HT1080 (cell line): ENCODE data around the gene KLK3. TPM values are rescaled to one million over a fixed set of nuclear protein-coding genes. Genes with fewer than 3 reads are reported as not detected.
A peak's percentile ranks its signal among the peaks of the same experiment; 100 is the strongest.
"Not testable (repeated sequence)": the region's sequence is repeated elsewhere in the genome, so short reads cannot be mapped to it uniquely, and the experiment has no call there.

Source experiments
- DNase-seq: peaks from one replicate; pipeline ENCODE4 v3.0.0-alpha.2; 2015; ENCODE audit warnings: low read depth
- polyA plus RNA-seq, 2 experiments: library from polyadenylated mRNA; depleted of rRNA; stranded (reverse); fragments of >200 nt; gene quantifications; 2 replicates each; pipeline ENCODE4 v1.2.3, GENCODE V29; 2015
- total RNA-seq: library from RNA; depleted of rRNA; stranded (reverse); fragments of >200 nt; shearing (Covaris generic); gene quantifications from 2 replicates; pipeline ENCODE4 v1.2.3, GENCODE V29; 2014; rRNA removed

The KLK3 gene
- not detected in 2 replicates for total RNA-seq
- polyA plus RNA-seq (2015; cell fraction: cytosol; rRNA removed), result not detected in 2 replicates
- not detected in 2 replicates for polyA plus RNA-seq (2015; cell fraction: nucleus; rRNA removed)

- no peak for DNase-seq
Measured at GRCh38 chr19:50854636-50855410, at the start of gene KLK3. Gene KLK3 (plus strand): TSS chr19:50854915. CDS start chr19:50854956, 41 bp downstream.

GRCh38 chr19:50808856-50809255, 45.9 kb upstream of the KLK3 start:
- no peak for DNase-seq

- not testable (repeated sequence) for DNase-seq
Measured at GRCh38 chr19:50811622-50812238, 43.0 kb upstream of the KLK3 start.

- DNase-seq, result no peak
Measured at GRCh38 chr19:50812474-50812873, 42.2 kb upstream of the KLK3 start.

- no peak for DNase-seq
Measured at GRCh38 chr19:50814883-50815282, 39.8 kb upstream of the KLK3 start.

- no peak for DNase-seq
Measured at GRCh38 chr19:50815439-50815838, 39.3 kb upstream of the KLK3 start.

GRCh38 chr19:50817941-50818858, 36.5 kb upstream of the KLK3 start:
- DNase-seq, result no peak

GRCh38 chr19:50818859-50819472, 35.7 kb upstream of the KLK3 start:
- DNase-seq, result no peak

- DNase-seq, result no peak
Measured at GRCh38 chr19:50819636-50820035, 35.1 kb upstream of the KLK3 start.

GRCh38 chr19:50820086-50820485, 34.6 kb upstream of the KLK3 start:
- no peak for DNase-seq

- DNase-seq, result no peak
Measured at GRCh38 chr19:50820549-50821247, 34.0 kb upstream of the KLK3 start.

- no peak for DNase-seq
Measured at GRCh38 chr19:50821248-50821612, 33.5 kb upstream of the KLK3 start.

GRCh38 chr19:50821622-50822021, 33.1 kb upstream of the KLK3 start:
- DNase-seq, result no peak

- no peak for DNase-seq
Measured at GRCh38 chr19:50822661-50823208, 32.0 kb upstream of the KLK3 start.

GRCh38 chr19:50823389-50824042, 31.2 kb upstream of the KLK3 start, which contains the start of gene KLK1:
Gene KLK1 (minus strand): TSS chr19:50823787. CDS start chr19:50823748, 39 bp downstream.
- no peak for DNase-seq

- no peak for DNase-seq
Measured at GRCh38 chr19:50826492-50827240, 28.0 kb upstream of the KLK3 start.

- no peak for DNase-seq
Measured at GRCh38 chr19:50827476-50827875, 27.2 kb upstream of the KLK3 start.

GRCh38 chr19:50829801-50830200, 24.9 kb upstream of the KLK3 start:
- peak; percentile 16 for DNase-seq
